GM13976 (cell line): ENCODE results near the gene CENATAC.
"Not testable (repeated sequence)": the region's sequence is repeated elsewhere in the genome, so short reads cannot be mapped to it uniquely, and the experiment has no call there.

Experiments
- DNase-seq: peaks from one replicate; pipeline ENCODE4 v3.0.0; 2012; ENCODE audit warnings: low spot score
- CTCF ChIP-seq: IDR thresholded peaks from 2 replicates; pipeline ENCODE4 v1.5.1; 2012; ENCODE audit warnings: borderline replicate concordance, mild to moderate bottlenecking; ENCODE audit not compliant: insufficient read depth; ENCODE audit errors: extremely low read depth, missing control alignments, control extremely low read depth
- in situ Hi-C: fragments of 300-500 bp; cut with MboI; formaldehyde crosslinking; loops from one replicate; pipeline ENCODE4 v1.12.0; 2022; ENCODE audit warnings: low sequenced_read_pairs, mixed read lengths, inconsistent platforms; ENCODE audit not compliant: unreplicated experiment

Gene CENATAC

GRCh38 chr11:118957968-118958367, 40.0 kb upstream of the CENATAC start:
- in situ Hi-C loops = loop anchor here (10.0 kb wide), 1 partner anchor 263 kb away; no protein-coding TSS in a partner anchor
- DNase-seq = no peak

GRCh38 chr11:118958577-118958976, 39.4 kb upstream of the CENATAC start:
- no peak for TF ChIP-seq CTCF
- no peak for DNase-seq
- in situ Hi-C loops = loop anchor here (10.0 kb wide), 1 partner anchor 264 kb away; no protein-coding TSS in a partner anchor

More at GRCh38 chr11:118957968-118958367, 40.0 kb upstream of the CENATAC start:
- no peak for TF ChIP-seq CTCF

GRCh38 chr11:118961189-118961588, 36.7 kb upstream of the CENATAC start:
- in situ Hi-C loops = no loop called here
- no peak for TF ChIP-seq CTCF
- DNase-seq = no peak

GRCh38 chr11:118961591-118961990, 36.3 kb upstream of the CENATAC start:
- no peak for DNase-seq
- in situ Hi-C loops = no loop called here
- no peak for TF ChIP-seq CTCF

GRCh38 chr11:118969508-118969907, 28.4 kb upstream of the CENATAC start:
- DNase-seq, in situ Hi-C loops: not testable (repeated sequence)

GRCh38 chr11:118971646-118972045, 26.3 kb upstream of the CENATAC start, which contains the start of gene FOXR1:
Gene FOXR1, plus strand, starts transcription at chr11:118971761. Its CDS starts 171 bp downstream, at chr11:118971932.
- DNase-seq = no peak
- no peak for TF ChIP-seq CTCF
- in situ Hi-C loops = no loop called here

- DNase-seq = no peak
- in situ Hi-C loops = no loop called here
- TF ChIP-seq CTCF = no peak
These were observed 24.0 kb upstream of the CENATAC start for GRCh38 chr11:118973985-118974384.
